Nephron progenitor cell (in vitro differentiated cells): ENCODE data around the gene LUC7L2.
"Not testable (repeated sequence)": the region's sequence is repeated elsewhere in the genome, so short reads cannot be mapped to it uniquely, and the experiment has no call there.

Experiments
- DNase-seq: peaks from one replicate; pipeline ENCODE4 v3.0.0; 2021
- H3K27ac Mint-ChIP-seq: 2 replicates; pipeline ENCODE4 v1.8.0; 2021; ENCODE audit warnings: mild to moderate bottlenecking, moderate library complexity, mixed read lengths
- H3K27me3 Mint-ChIP-seq: 2 replicates; pipeline ENCODE4 v1.8.0; 2021; ENCODE audit warnings: mild to moderate bottlenecking, low read depth, mixed read lengths; ENCODE audit not compliant: poor library complexity
- H3K36me3 Mint-ChIP-seq: 2 replicates; pipeline ENCODE4 v1.8.0; 2021; ENCODE audit warnings: low read depth, mixed read lengths
- H3K4me1 Mint-ChIP-seq: 2 replicates; pipeline ENCODE4 v1.8.0; 2021; ENCODE audit warnings: mixed read lengths
- H3K4me3 Mint-ChIP-seq: 2 replicates; pipeline ENCODE4 v1.8.0; 2021; ENCODE audit warnings: mild to moderate bottlenecking, moderate library complexity, mixed read lengths
- H3K9me3 Mint-ChIP-seq: 2 replicates; pipeline ENCODE4 v1.8.0; 2021; ENCODE audit warnings: mild to moderate bottlenecking, moderate library complexity, mixed read lengths
- TF ChIP-seq, protein P1 (sequence below): fragments of 200-600 bp; sonication (generic); IDR thresholded peaks from 2 replicates; pipeline ENCODE4 v1.5.0; 2021; ENCODE audit warnings: antibody characterized with exemption

Gene LUC7L2

DNA sequence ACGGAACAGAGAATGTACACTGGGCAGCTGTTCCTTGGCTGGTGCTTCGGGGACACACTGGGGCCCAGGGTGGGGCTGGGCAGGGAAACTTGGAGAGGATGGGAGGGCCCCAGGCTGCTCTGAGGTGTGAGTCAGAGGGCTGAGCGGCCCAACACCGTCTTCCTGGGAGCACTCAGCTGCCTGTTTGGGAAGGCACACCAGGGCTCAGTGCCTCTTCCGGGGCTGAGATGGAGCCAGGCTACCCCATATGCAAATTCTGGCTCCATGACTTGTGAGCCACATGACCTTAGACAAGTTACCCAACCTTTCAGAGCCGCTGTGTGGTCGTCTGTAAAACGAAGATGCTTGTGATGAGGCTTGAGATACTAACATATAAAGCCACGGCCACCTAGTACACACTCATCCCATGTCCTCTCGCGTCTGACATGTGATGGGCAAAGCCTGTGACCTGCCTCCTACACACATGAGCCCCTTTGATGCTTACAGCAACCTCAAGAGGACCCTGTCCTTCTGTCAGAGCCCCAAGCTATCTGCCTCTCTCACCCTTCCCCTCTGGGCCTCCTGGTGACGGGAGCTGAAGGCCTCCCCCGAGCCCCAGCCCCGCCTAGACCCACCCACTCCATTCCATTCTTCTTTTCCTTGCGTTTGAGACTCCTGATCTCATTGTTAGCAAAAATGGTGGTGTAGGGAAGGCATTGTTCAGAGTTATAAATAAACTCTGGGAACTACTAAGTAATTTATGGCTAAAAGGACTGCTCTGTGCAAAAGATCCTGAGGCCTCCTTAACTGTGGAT lies 97.7 kb downstream of the LUC7L2 start:
- DNase-seq = no peak
- H3K27me3 Mint-ChIP-seq = peaks cover 6% of the 10 kb centered on the region
- H3K4me1 Mint-ChIP-seq = peaks cover 30% of the 10 kb centered on the region
- H3K27ac Mint-ChIP-seq = no peak overlapping the region
- H3K36me3 Mint-ChIP-seq = no peaks in the 10 kb centered on the region
- peaks cover 2% of the 10 kb centered on the region for H3K9me3 Mint-ChIP-seq
- TF ChIP-seq, protein P1, sequence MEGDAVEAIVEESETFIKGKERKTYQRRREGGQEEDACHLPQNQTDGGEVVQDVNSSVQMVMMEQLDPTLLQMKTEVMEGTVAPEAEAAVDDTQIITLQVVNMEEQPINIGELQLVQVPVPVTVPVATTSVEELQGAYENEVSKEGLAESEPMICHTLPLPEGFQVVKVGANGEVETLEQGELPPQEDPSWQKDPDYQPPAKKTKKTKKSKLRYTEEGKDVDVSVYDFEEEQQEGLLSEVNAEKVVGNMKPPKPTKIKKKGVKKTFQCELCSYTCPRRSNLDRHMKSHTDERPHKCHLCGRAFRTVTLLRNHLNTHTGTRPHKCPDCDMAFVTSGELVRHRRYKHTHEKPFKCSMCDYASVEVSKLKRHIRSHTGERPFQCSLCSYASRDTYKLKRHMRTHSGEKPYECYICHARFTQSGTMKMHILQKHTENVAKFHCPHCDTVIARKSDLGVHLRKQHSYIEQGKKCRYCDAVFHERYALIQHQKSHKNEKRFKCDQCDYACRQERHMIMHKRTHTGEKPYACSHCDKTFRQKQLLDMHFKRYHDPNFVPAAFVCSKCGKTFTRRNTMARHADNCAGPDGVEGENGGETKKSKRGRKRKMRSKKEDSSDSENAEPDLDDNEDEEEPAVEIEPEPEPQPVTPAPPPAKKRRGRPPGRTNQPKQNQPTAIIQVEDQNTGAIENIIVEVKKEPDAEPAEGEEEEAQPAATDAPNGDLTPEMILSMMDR = no peak
- no peak overlapping the region for H3K4me3 Mint-ChIP-seq

DNA sequence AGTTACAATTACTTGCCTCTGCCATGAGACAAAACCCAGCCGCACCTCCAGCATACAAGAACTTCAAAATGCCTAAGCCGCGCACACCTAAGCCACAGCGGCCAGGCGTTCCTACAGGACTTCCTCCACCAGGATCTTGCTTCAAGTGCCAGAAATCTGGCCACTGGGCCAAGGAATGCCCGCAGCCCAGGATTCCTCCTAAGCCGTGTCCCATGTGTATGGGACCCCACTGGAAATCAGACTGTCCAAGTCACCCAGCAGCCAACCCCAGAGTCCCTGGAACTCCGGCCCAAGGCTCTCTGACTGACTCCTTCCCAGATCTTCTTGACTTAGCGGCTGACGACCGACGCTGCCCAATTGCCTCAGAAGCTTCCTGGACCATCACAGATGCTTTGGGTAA lies 103.7 kb downstream of the LUC7L2 start:
- H3K36me3 Mint-ChIP-seq, H3K27me3 Mint-ChIP-seq, H3K4me3 Mint-ChIP-seq, DNase-seq, H3K27ac Mint-ChIP-seq: not testable (repeated sequence)
- H3K4me1 Mint-ChIP-seq = peaks cover 36% of the 10 kb centered on the region
- H3K9me3 Mint-ChIP-seq = peaks cover 14% of the 10 kb centered on the region

GRCh38 chr7:139464511-139464910 lies 104.8 kb downstream of the LUC7L2 start:
- not testable (repeated sequence) for H3K4me3 Mint-ChIP-seq, H3K27ac Mint-ChIP-seq, H3K36me3 Mint-ChIP-seq, DNase-seq, H3K27me3 Mint-ChIP-seq
- Mint-ChIP-seq H3K4me1 (peaks cover 30% of the 10 kb centered on the region), H3K9me3 (peaks cover 14% of the 10 kb centered on the region)

- not testable (repeated sequence) for H3K27me3 Mint-ChIP-seq, H3K36me3 Mint-ChIP-seq, H3K27ac Mint-ChIP-seq, H3K4me3 Mint-ChIP-seq, DNase-seq
- Mint-ChIP-seq H3K9me3 (peaks cover 14% of the 10 kb centered on the region), H3K4me1 (peaks cover 30% of the 10 kb centered on the region)
These were observed 105.4 kb downstream of the LUC7L2 start for GRCh38 chr7:139465072-139465471.

- H3K27ac Mint-ChIP-seq, H3K27me3 Mint-ChIP-seq, H3K4me3 Mint-ChIP-seq, DNase-seq, H3K36me3 Mint-ChIP-seq: not testable (repeated sequence)
- Mint-ChIP-seq H3K9me3 (peaks cover 21% of the 10 kb centered on the region), H3K4me1 (peaks cover 24% of the 10 kb centered on the region)
These were observed 108.0 kb downstream of the LUC7L2 start for GRCh38 chr7:139467729-139468128.

GRCh38 chr7:139468281-139468680 lies 108.6 kb downstream of the LUC7L2 start:
- H3K27ac Mint-ChIP-seq, DNase-seq, H3K27me3 Mint-ChIP-seq, H3K36me3 Mint-ChIP-seq, H3K4me3 Mint-ChIP-seq: not testable (repeated sequence)
- Mint-ChIP-seq H3K9me3 (peaks cover 19% of the 10 kb centered on the region), H3K4me1 (peaks cover 19% of the 10 kb centered on the region)

DNA sequence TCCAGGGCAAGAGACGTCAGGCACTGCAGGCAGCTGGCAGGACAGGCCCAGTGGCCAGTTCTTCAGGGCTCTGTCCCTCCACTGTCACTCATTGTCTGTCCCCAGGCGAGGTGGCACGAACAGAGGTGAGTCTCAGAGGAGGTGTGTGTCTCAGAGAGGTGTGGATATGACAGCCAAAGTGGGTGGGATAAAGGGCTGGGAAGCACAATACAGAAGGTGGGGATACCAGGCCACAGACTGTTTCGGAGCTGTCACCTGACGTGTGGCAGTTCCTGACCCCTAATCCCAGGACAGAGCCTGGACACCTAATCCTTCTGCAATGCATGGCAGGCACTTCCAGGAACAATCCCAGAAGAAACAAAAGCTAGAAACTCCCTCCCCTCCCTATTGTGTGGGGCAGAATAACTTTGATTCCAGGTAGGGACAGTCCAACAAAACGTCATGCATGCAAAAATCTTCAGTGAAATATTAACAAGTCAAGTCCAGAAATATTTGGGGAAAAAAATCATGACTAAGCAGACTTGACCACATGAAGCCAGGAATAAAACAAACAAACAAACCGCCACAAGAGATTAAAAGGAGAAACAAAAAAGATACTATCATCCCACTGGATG lies 112.2 kb downstream of the LUC7L2 start:
- H3K36me3 Mint-ChIP-seq = peaks cover 7% of the 10 kb centered on the region
- H3K27me3 Mint-ChIP-seq = peaks cover 2% of the 10 kb centered on the region
- no peak overlapping the region for H3K4me3 Mint-ChIP-seq
- no peak for DNase-seq
- H3K27ac Mint-ChIP-seq = no peak overlapping the region
- peaks cover 32% of the 10 kb centered on the region for H3K9me3 Mint-ChIP-seq
- peaks cover 19% of the 10 kb centered on the region for H3K4me1 Mint-ChIP-seq
- TF ChIP-seq, protein P1 = no peak
